HG02970 (cell line): ENCODE data around the gene ZNF549.
"Not testable (repeated sequence)": the region's sequence is repeated elsewhere in the genome, so short reads cannot be mapped to it uniquely, and the experiment has no call there.

Source experiments
- ATAC-seq: cut with Tn5 transposase; IDR thresholded peaks from one replicate; pipeline ENCODE4 v1.9.1; 2021; ENCODE audit warnings: mild to moderate bottlenecking, moderate library complexity, moderate number of reproducible peaks; ENCODE audit not compliant: unreplicated experiment, low FRiP score

Gene ZNF549

DNA sequence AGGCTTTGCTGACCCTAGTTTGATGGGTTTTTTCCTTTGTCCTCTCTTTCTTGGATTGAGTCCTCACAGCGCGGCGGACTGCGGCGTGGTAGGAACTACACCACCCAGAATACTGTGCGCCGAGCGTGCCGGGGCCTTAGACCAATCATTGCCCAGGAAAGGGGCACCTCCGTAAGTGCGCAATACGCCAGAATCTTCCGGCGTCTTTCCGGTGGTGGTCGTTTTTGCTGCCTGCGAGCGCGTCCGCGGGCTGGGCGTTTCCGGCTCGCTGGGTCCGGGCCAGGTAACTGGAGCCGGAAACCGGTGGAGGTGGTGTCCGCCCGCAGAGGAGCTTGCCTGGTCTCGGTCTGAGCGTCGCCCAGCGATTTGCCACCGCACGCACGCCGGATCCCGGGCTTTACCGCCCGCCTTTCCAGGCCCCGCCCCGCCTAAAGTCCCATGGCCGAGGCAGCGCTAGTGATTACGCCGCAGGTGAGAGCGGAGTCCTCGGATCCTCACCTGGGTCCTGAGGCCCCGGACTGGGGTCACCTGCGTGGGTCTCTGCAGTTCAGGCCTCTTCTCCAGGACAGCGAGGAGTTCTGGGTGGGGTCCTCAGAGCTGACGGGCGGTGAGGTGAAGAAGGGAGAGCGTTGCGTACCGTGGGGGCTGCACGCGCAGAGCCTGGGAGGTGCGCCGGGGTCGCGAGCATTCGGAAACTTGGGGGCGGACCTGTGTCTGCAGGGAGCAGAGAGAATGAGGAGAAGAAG, at the start of gene ZNF549:
TSS of gene ZNF549 (plus strand) at position 221 of the 746 bp plus-strand sequence. CDS start at position 439, 218 bp downstream.
- ATAC-seq = peak; percentile 96

DNA sequence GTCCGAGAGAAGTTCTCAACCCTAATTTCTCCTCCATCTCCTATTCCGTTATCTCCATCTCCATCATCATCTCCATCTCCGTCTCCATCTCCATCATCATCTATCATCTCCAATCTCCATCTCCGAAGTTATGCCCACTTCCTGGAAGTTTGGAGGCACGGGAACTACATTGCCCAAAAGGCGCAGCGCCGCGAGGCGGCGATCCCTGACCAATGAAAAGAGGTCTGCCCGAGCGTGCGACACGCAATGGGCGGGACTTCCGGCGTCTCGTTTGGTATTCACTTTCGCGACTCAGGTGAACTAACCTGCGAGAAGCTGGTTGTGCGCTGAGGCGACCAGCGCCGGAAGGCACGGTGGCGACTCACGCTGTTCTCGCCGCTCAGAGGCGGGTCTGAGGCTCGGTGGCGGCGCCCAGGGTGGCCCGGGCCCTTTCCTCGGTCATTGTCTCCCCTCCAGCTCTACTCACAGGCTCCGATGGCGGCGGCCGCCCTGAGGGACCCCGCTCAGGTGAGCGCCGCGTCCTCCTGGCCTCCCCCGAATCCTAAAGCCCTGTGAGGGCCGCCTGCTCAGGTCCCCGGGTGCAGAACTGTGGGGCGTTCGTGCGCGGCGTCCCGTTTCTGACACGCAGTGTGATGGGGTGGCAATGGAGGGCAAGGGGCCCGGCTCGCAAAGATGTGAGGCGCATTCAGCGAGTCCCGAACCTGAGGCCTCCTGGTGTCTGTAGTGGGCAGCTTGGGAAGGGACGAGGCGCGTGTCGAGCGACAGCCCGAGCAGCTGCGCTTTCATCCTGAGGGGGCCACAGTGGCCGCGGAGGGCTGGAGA, 39.5 kb upstream of the ZNF549 start, which contains the start of gene ZNF419:
TSS of gene ZNF419 (plus strand) at position 274 of the 822 bp plus-strand sequence. CDS start at position 475, 201 bp downstream.
- peak; percentile 88 for ATAC-seq

DNA sequence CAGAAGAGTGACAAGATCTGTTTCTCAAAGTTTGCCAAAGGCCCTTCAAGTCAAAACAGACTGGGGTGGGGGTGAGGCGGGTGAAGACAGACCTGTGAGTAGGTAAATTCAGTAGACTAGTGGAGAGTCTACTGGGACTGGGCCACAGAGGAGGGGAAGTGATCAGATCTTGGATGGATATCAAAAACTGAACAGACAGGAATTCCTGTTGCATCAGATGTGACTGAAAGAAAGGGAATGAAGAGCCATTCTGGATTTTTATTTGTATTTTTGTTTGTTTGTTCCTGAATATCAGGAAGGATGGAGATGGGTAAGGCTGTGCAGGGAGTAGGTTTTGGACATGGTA, 38.9 kb upstream of the ZNF549 start:
- not testable (repeated sequence) for ATAC-seq

DNA sequence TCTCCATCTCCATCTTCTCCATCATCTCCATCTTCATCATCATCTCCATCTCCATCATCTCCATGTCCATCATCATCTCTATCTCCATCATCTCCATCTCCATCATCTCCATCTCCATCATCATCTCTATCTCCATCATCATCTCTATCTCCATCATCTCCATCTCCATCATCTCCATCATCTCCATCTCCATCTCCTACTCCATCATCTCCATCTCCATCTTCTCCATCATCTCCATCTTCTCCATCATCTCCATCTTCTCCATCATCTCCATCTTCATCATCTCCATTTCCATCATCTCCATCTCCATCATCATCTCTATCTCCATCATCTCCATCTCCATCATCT, 27.9 kb upstream of the ZNF549 start:
- ATAC-seq = not testable (repeated sequence)

DNA sequence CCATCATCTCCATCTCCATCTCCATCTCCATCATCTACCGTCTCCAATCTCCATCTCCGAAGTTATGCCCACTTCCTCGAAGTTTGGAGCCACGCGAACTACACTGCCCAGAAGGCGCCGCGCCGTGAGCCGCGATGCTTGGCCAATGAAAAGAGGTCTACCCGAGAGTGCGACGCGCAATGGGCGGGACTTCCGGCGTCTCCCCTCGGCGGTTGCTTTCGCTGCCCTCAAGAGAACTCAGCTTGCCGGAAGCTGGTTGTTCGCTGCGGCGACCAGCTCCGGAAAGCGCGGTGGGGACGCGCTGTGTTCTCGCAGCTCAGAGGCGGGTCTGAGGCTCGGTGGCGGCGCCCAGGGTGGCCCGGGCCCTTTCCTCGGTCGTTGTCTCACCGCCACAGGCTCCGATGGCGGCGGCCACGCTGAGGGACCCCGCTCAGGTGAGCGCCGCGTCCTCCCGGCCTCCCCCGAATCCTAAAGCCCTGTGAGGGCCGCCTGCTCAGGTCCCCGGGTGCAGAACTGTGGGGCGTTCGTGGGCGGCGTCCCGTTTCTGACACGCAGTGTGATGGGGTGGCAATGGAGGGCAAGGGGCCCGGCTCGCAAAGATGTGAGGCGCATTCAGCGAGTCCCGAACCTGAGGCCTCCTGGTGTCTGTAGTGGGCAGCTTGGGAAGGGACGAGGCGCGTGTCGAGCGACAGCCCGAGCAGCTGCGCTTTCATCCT, 27.3 kb upstream of the ZNF549 start, which contains the start of gene ZNF773:
TSS of gene ZNF773 (plus strand) at position 259 of the 716 bp plus-strand sequence. CDS start at position 402, 143 bp downstream.
- peak; percentile 91 for ATAC-seq

DNA sequence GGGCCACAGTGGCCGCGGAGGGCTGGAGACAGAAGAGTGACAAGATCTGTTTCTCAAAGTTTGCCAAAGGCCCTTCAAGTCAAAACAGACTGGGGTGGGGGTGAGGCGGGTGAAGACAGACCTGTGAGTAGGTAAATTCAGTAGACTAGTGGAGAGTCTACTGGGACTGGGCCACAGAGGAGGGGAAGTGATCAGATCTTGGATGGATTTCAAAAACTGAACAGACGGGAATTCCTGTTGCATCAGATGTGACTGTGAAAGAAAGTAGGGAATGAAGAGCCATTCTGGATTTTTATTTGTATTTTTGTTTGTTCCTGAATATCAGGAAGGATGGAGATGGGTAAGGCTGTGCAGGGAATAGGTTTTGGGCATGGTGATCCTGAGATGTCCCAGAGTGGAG, 26.8 kb upstream of the ZNF549 start:
- ATAC-seq = peak; percentile 17

DNA sequence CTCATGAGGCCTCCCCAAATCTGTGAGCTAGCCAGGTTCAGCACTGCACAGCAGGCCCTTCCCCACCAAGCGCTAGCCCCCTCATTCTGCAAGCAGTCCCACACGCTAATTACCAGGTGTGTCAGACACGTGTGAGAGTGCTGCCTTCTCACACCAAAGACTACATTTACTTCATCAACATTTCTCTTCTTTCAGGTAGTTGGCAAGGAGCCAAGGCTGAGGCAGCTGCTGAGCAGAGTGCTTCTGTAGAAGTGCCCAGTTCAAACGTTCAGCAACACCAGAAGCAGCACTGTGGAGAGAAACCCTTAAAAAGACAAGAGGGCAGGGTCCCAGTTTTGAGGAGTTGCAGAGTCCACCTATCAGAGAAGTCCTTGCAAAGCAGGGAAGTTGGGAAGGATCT, 21.0 kb upstream of the ZNF549 start:
- no peak for ATAC-seq

DNA sequence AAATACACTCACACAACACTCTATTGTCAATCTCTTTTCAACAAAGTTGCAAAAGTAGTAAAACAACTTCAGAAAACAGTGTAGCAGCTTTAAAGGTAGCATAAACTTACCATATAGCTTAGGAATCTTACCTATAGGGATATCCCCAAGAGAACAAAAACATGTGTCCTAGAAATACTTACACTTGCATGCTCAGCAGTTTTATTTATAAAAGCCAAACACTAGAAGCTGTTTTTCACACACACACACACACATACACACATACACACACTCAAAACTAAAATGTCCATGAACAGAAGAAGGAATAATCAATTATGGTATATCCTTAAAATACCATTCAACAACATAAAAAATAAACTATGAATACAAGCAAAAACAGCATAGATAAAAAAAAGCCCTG, 15.7 kb upstream of the ZNF549 start:
- no peak for ATAC-seq

DNA sequence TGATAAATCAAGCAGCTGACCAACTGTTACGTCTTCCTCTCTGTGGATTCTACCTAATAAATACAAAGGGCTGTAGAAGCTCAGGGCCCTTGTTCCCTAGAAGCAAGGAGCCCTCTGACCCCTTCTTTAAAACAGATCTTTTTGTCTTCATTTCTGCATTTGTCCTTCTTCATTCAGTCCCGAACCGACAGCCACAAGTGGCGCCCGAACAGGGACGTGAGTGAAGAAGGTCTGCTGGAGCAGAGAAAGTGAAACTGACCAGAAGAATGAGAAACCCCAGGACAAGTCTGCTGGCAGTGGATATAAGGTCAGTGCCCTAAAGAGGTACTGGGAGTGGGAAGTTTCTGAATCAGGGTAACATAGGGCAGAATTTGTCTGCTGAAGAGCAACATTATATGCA, 14.3 kb upstream of the ZNF549 start:
- no peak for ATAC-seq

DNA sequence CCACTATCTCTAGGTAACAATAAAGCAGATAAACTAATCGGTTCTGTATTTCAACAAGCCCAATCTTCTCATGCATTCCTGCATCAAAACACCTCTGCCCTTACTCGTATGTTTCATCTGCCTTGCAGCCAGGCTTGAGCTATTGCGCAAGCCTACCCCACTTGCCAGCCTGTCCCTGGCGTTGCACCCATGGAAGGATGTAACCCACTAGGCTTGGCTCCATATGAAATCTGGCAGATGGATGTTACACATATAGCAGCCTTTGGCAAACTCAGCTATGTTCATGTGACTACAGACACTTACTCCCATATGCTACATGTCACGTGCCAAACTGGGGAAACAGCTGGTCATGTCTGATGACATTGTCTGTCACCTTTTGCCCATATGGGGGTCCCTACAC, 11.9 kb upstream of the ZNF549 start:
- ATAC-seq = no peak

DNA sequence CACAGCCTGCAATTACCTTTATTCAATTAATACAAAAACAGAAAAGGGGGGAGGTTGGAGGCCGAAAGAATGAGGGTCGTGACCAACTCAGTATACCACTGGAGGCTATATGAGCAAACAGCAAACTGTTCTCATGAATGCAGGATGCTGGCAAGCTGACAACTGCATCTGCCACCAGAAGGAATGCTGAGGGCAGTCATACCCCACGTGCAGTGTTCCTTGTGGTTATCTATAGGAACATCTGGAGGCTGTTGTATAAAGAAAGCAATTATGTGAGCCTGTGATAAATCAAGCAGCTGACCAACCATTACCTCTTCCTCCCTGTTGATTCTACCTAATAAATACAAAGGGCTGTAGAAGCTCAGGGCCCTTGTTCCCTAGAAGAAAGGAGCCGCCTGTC, 9.1 kb upstream of the ZNF549 start:
- ATAC-seq = not testable (repeated sequence)

DNA sequence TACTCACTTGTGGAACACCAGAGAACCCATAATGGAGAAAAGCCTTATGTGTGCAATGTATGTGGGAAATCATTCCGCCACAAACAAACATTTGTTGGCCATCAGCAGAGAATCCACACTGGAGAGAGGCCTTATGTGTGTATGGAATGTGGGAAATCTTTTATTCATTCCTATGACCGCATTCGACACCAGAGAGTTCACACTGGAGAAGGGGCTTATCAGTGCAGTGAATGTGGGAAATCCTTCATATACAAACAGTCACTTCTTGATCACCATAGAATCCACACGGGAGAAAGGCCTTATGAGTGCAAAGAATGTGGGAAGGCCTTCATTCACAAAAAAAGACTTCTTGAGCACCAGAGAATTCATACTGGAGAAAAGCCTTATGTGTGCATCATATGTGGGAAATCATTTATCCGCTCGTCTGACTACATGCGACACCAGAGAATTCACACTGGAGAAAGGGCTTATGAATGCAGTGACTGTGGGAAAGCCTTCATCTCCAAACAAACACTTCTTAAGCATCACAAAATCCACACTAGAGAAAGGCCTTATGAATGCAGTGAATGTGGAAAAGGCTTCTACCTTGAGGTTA, 10.9 kb downstream of the ZNF549 start:
- no peak for ATAC-seq

DNA sequence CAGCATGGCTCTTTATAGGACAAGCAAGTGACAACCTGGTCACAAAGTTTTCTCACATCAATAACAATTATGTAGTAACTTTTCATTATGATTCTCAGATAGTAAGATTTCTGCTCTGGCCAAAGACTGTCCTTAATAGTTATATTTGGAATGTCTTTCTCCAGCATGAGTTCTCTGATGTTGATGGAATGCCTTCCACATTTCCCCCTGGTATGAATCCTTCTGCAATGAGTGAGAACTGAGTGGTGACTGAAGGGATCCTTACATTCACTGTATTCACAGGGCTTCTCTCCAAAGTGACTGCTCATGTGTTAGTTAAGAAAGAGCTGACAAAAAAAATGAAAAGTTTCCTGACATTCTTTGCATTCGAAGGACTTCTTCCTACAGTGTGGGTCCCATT, 19.4 kb downstream of the ZNF549 start:
- ATAC-seq = no peak

DNA sequence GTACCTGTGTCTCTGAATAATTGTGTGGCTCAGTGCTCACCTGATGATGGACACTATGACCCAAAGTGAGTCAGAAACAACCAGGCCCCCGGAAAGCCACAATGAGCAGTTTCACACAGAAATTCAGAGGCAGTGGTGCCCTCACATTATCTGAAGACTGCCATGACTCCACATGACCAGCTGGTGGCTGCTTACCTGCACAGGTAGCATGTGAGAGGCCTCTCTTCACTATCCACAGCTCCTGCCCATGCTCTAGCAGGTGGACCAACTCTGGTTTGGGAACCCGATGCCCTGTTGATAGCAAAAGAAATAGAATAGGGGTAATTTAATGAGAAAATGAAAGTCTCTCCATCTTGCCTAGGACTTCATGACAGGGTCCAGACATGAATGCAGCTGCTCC, 25.3 kb downstream of the ZNF549 start:
- ATAC-seq = no peak

DNA sequence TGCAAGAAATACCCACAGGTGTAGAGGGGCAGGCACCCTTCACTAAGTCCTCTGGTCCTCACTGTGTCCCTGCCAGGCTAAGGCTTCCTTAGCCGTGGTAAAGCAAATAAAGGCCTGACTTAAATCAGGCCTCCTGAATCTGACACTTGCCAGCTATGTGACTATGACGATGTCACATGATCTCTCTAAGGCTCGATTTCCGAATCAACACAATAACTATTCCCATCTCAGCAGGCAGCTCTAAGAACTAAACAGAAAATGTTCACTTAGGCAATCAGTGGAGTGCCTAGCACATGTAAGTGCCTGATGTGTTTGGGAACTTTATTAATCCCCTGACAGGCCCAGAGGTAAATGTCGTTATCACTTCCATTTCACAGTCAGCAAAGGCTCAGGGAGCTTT, 30.5 kb downstream of the ZNF549 start:
- ATAC-seq = no peak

DNA sequence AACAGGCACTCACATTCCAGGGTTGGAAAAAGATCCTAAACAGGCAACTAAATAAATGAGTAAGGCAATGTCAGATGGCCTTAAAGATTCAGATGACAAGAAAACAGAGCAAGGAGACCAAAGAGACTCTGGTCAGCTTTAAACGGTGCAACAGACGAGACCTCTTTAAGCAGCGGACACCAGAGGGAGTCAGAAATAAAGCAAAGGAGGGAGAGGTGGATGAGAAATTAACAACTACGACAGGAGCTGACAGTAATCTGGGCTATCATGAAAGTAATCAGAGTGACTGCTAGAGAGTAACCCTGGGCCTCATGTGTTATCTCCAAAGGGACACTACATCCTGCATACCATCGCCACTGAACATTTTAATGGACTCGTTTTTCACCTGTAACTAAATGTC, 31.4 kb downstream of the ZNF549 start:
- no peak for ATAC-seq

DNA sequence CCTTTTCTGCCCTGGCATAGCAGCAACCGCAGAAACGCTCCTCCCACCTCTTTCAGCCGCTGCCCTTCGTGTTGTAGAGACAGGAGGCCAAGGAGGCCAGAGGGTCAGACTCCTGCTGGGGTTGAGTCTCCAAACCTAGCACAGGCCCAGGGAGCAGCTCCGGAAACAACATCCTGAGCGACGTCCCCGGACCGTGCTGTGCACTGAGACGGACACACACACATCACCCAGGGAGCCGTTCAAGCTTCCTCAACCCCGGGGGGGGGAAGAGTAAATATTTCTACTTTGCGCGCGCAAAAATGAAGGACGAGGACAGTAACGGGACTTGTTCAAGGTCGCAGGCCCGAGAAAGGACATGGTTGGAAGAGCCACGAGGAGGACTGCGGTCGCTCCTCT, 31.9 kb downstream of the ZNF549 start:
- no peak for ATAC-seq

DNA sequence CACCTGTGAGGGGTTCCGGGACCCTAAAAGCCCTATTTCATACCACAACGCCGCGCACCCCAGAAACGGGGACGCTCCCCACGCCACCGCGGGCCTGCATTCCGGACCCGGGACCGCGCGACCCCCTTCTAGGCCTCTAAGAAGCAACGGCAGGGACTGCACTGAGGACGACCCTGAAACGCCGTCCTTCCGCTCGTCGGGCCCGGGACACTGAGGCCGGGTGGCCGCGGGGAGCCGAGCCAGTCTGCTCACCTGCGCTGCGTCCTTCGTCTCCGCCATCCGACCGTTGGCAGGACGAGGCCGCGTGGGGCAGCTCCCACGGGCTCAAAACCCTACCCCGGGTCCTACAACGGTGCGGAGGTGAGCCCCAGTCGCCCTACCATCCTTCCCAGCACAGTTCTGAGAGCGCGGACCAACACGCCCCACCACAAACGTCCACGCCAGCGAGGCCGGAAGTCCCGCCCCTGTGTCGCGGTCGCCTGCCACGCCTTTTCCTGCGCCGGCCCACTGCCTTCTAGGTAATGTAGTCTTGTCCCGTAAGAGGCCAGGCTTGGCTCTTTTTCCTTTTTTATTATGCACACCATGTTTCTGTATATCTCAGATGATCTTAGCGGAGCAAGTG, 32.4 kb downstream of the ZNF549 start, which contains the start of gene ZNF550:
TSS of gene ZNF550 (minus strand) at position 460 of the 622 bp plus-strand sequence. CDS start at position 279, 181 bp downstream.
- ATAC-seq = peak; percentile 90

DNA sequence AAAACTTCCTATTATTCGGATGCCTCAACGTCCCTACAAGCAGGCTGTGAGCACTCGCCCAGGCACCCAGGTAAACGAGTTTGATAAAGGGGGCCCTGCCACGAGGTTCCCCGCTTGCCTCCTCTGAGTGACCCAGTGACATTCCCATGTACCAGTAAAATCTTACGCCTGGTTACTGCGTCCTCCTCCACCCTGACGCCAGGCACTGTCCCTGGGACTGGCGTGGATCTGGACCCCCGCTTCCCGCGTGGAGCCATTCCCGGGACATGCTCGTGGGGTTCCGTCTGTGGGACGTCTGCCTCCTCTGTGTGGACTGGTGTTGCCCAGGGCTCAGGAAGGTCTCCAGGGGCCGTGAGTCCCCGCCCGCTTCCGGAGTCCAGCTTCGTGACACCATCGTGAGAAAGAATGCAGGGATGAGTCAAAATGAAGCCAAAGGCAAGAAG, 32.9 kb downstream of the ZNF549 start:
- ATAC-seq = peak; percentile 34

DNA sequence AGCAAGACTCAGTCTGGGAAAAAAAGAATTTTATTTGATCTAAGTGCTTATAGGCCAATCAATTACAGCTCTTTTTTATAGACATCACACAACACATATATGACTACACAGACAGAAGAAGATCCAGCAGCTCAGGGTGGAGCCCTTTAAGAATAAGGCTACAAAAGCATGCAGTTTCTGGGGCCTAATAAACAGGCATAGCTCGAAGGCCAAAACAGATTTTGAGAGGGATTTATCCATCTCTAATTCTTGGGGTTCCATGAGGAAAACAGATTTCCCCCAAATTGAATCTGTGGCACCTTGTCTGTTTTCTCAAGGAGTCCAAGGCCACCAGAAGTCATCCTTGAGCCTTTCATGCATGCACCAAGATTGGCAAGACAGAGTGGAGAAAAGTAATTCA, 36.4 kb downstream of the ZNF549 start:
- no peak for ATAC-seq
